Left ventricle myocardium inferior (tissue), 1 donor: Measurements from ENCODE around the gene DNAAF6. TPM values are rescaled to one million over a fixed set of nuclear protein-coding genes. Genes with fewer than 3 reads are reported as not detected.
"Not testable (repeated sequence)": the region's sequence is repeated elsewhere in the genome, so short reads cannot be mapped to it uniquely, and the experiment has no call there.

Experiments used
- DNase-seq: peaks from one replicate; pipeline ENCODE4 v3.0.0-alpha.2; 2020
- H3K27ac ChIP-seq: fragments of 200-600 bp; replicated peaks from 2 replicates; pipeline ENCODE4 v1.8.0; 2021
- H3K27me3 ChIP-seq: fragments of 200-600 bp; 2 replicates; pipeline ENCODE4 v1.8.0; 2021; ENCODE audit warnings: low read depth
- H3K36me3 ChIP-seq: fragments of 200-600 bp; 2 replicates; pipeline ENCODE4 v1.8.0; 2021
- H3K4me1 ChIP-seq: fragments of 200-600 bp; 2 replicates; pipeline ENCODE4 v1.8.0; 2021
- H3K4me3 ChIP-seq: fragments of 200-600 bp; 2 replicates; pipeline ENCODE4 v1.8.0; 2021; ENCODE audit warnings: mild to moderate bottlenecking, moderate library complexity
- H3K9me3 ChIP-seq: fragments of 200-600 bp; replicated peaks from 2 replicates; pipeline ENCODE4 v1.8.0; 2021
- CTCF ChIP-seq: fragments of 200-600 bp; IDR thresholded peaks from 2 replicates; pipeline ENCODE4 v1.8.0; 2021; ENCODE audit warnings: antibody characterized with exemption, mild to moderate bottlenecking, borderline replicate concordance
- intact Hi-C: fragments of 100-400 bp; cut with micrococcal nuclease; formaldehyde crosslinking; loops from one replicate; pipeline ENCODE4 v1.11.0; 2022
- long read RNA-seq: library from polyadenylated mRNA; unstranded; transcript quantifications from one replicate; pipeline ENCODE4 v2.0.0, GENCODE V29; 2021
- total RNA-seq: library from RNA; stranded (reverse); fragmentation: NEBNext Ultra II Directional; extraction: Animal tissue kit (Norgen Biotek cat#: 25700); gene quantifications from one replicate; pipeline ENCODE4 v1.2.1, GENCODE V29; 2021
- donor health status: DM: no; HTN: yes; CAD: no; lungs with severe emphysema.

The DNAAF6 gene
- not detected for total RNA-seq
- long read RNA-seq = 0 reads

GRCh38 chrX:107205770-107206696 is at the start of gene DNAAF6, which contains the start of gene NUP62CL:
TSS of gene DNAAF6 (plus strand) at chrX:107206611. CDS start at chrX:107212876, 6,265 bp downstream.
TSS of gene NUP62CL (minus strand) at chrX:107206433. CDS start at chrX:107175146, 31,287 bp downstream.
- Histone ChIP-seq H3K27me3 (peaks cover 4% of the 10 kb centered on the region), H3K36me3 (no peaks in the 10 kb centered on the region), H3K4me1 (no peaks in the 10 kb centered on the region), H3K9me3 (no peaks in the 10 kb centered on the region), H3K4me3 (peak within 1 kb of the TSS; percentile 65), H3K27ac (no peak within 1 kb of the TSS)
- TF ChIP-seq CTCF = no peak
- peak; percentile 36 for DNase-seq
- intact Hi-C loops = no loop called here

- H3K27me3 ChIP-seq, H3K4me1 ChIP-seq, H3K27ac ChIP-seq, H3K4me3 ChIP-seq, intact Hi-C loops, H3K36me3 ChIP-seq, DNase-seq, H3K9me3 ChIP-seq: not testable (repeated sequence)
These were observed 48.8 kb upstream of the DNAAF6 start for GRCh38 chrX:107157618-107158017.

GRCh38 chrX:107167163-107167921 is 39.1 kb upstream of the DNAAF6 start:
- no peak for DNase-seq
- no peak for TF ChIP-seq CTCF
- no peaks in the 10 kb centered on the region for H3K27me3 ChIP-seq
- no peak overlapping the region for H3K27ac ChIP-seq
- no peaks in the 10 kb centered on the region for H3K9me3 ChIP-seq
- H3K4me3 ChIP-seq = no peak overlapping the region
- intact Hi-C loops = no loop called here
- H3K4me1 ChIP-seq = no peaks in the 10 kb centered on the region
- H3K36me3 ChIP-seq = no peaks in the 10 kb centered on the region

DNA sequence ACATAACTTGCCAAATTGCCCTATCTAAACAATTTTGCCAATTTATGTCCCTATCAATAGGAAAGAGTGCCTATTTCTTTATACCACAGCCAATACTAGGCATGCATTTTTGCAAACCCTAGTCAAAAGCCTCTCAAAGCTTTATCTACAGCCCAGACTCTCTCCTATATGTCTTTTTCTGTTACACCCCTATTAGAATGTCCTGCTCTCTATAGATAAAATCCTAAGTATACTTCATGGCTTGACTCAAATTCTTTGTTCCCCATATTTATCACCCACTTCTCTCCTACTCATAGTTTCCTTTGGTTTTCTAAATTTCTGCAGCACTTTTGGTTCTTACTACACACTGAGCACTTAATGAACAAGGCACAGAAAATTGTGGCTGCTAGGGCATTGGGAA is 38.2 kb upstream of the DNAAF6 start:
- Histone ChIP-seq H3K9me3 (no peaks in the 10 kb centered on the region), H3K27ac (no peak overlapping the region), H3K4me1 (no peaks in the 10 kb centered on the region), H3K36me3 (no peaks in the 10 kb centered on the region), H3K27me3 (no peaks in the 10 kb centered on the region), H3K4me3 (no peak overlapping the region)
- intact Hi-C loops = no loop called here
- no peak for TF ChIP-seq CTCF
- DNase-seq = no peak

- H3K9me3 ChIP-seq = no peaks in the 10 kb centered on the region
- H3K36me3 ChIP-seq = no peaks in the 10 kb centered on the region
- intact Hi-C loops = no loop called here
- H3K27ac ChIP-seq = no peak overlapping the region
- H3K4me3 ChIP-seq = no peak overlapping the region
- TF ChIP-seq CTCF = no peak
- H3K27me3 ChIP-seq = no peaks in the 10 kb centered on the region
- H3K4me1 ChIP-seq = no peaks in the 10 kb centered on the region
- no peak for DNase-seq
These were observed 37.7 kb upstream of the DNAAF6 start for GRCh38 chrX:107168712-107169111.
